ENCODE measurements around the gene NR3C2.

- TF ChIP-seq CTCF (IDR thresholded peaks at IDR 0.05) (no peak), ZFX (IDR thresholded peaks at IDR 0.05; ENCODE audit: borderline replicate concordance) (no peak)
Observed at GRCh38 chr4:148069895-148070178, 372.4 kb downstream of the NR3C2 start.
